Common myeloid progenitor, CD34-positive (primary cell): ENCODE data around the gene TMEM267.
"Not testable (repeated sequence)": the region's sequence is repeated elsewhere in the genome, so short reads cannot be mapped to it uniquely, and the experiment has no call there.

Experiments used
- CTCF ChIA-PET: fragments of 350-600 bp; sonication (Branson Sonifier 250); formaldehyde crosslinking; loops from one replicate; lab custom pipeline; 2021; ENCODE audit warnings: antibody characterized with exemption; lab: Charles Lee
- POLR2A ChIA-PET: fragments of 350-600 bp; sonication (Branson Sonifier 250); formaldehyde crosslinking; loops from one replicate; lab custom pipeline; 2021; ENCODE audit warnings: antibody characterized with exemption; lab: Charles Lee
- DNase-seq, 3 donors: peaks; one replicate each; pipeline versions ENCODE4 v3.0.0 to v3.0.0-alpha.2; 2013
- H3K27ac ChIP-seq, 2 experiments: 1 replicate in 1 of 2; 2 replicates in 1 of 2; pipeline ENCODE4 v1.7.0; 2013; ENCODE audit warnings: inconsistent platforms in 2 of 2, low read length in 2 of 2, mild to moderate bottlenecking in 2 of 2, low read depth in 1 of 2, moderate library complexity in 1 of 2; ENCODE audit not compliant: severe bottlenecking in 2 of 2, insufficient read depth in 1 of 2, poor library complexity in 1 of 2
- H3K27me3 ChIP-seq, 5 experiments: replicated peaks in 2 of 5; 1 replicate in 3 of 5; 2 replicates in 2 of 5; pipeline versions ENCODE4 v1.6.1 to v1.7.0; 2013; ENCODE audit warnings: low read length in 4 of 5, mild to moderate bottlenecking in 2 of 5, moderate library complexity in 2 of 5, inconsistent platforms in 1 of 5; ENCODE audit not compliant: insufficient read depth in 5 of 5, control insufficient read depth in 4 of 5
- H3K36me3 ChIP-seq, 4 experiments: 1 replicate in 2 of 4; 2 replicates in 2 of 4; pipeline versions ENCODE4 v1.6.1 to v1.7.0; 2013; ENCODE audit warnings: low read length in 3 of 4, control low read depth in 1 of 4, mild to moderate bottlenecking in 1 of 4; ENCODE audit not compliant: control insufficient read depth in 4 of 4, insufficient read depth in 4 of 4
- H3K4me1 ChIP-seq, 4 experiments: 1 replicate in 3 of 4; 2 replicates in 1 of 4; pipeline versions ENCODE4 v1.6.1 to v1.7.1; 2013; ENCODE audit warnings: low read length in 3 of 4, mild to moderate bottlenecking in 3 of 4, control low read depth in 1 of 4, inconsistent platforms in 1 of 4, moderate library complexity in 1 of 4; ENCODE audit not compliant: control insufficient read depth in 4 of 4, insufficient read depth in 4 of 4; ENCODE audit errors: control extremely low read depth in 1 of 4
- H3K4me3 ChIP-seq, 7 experiments: 1 replicate in 4 of 7; 2 replicates in 3 of 7; pipeline versions ENCODE4 v1.5.1 to v1.7.0; 2013; ENCODE audit warnings: mild to moderate bottlenecking in 7 of 7, low read length in 6 of 7, moderate library complexity in 6 of 7, inconsistent platforms in 2 of 7, low read depth in 2 of 7, control low read depth in 1 of 7; ENCODE audit not compliant: insufficient read depth in 4 of 7, control insufficient read depth in 1 of 7; ENCODE audit errors: extremely low read depth in 1 of 7
- H3K9me3 ChIP-seq, 5 experiments: 1 replicate in 4 of 5; 2 replicates in 1 of 5; pipeline versions ENCODE4 v1.6.1 to v1.7.1; 2013; ENCODE audit warnings: low read length in 4 of 5, mild to moderate bottlenecking in 2 of 5, inconsistent platforms in 1 of 5, low read depth in 1 of 5, moderate library complexity in 1 of 5; ENCODE audit not compliant: control insufficient read depth in 4 of 5, insufficient read depth in 2 of 5; ENCODE audit errors: control extremely low read depth in 1 of 5
- WGBS: methylation state at CpG from one replicate; pipeline ENCODE4 v1.1.5; 2013; ENCODE audit not compliant: insufficient coverage; 5-methylcytosine and 5-hydroxymethylcytosine counted together

The TMEM267 gene

DNA sequence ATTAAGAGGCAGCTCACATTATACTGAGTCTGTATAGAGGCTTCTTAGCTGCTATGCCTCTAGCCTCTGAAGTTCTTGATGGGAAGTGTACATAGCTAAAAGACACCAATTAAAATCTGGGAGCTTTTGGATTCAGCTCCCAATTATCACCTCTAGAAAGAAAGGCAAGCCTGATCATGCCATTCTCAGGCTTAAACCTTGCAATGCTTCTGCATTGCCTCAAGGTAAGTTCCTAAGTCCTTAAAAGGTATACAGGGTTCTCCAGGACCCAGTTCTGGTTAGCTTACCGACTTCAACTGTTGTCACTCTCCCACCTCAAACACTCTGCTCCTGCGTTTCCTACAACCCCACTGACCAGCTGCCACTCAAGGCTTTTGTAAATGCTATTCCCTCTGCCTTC is 54.0 kb downstream of the TMEM267 start:
- ChIA-PET CTCF (interaction anchor here (1.2 kb wide), 1 partner anchor 41 kb away, joined by 4 read pairs; no protein-coding TSS in a partner anchor), POLR2A (no interaction called here)
- Histone ChIP-seq H3K36me3 (no peaks in the 10 kb centered on the region), H3K4me1 (peaks cover 0 to 9% (median 0%) of the 10 kb centered on the region in 4 experiments), H3K4me3 (no peak overlapping the region), H3K27me3 (no peaks in the 10 kb centered on the region), H3K27ac (no peak overlapping the region), H3K9me3 (no peaks in the 10 kb centered on the region)
- 95% methylated on average over 2 of the region's 2 CpGs for WGBS
- no peak for DNase-seq

DNA sequence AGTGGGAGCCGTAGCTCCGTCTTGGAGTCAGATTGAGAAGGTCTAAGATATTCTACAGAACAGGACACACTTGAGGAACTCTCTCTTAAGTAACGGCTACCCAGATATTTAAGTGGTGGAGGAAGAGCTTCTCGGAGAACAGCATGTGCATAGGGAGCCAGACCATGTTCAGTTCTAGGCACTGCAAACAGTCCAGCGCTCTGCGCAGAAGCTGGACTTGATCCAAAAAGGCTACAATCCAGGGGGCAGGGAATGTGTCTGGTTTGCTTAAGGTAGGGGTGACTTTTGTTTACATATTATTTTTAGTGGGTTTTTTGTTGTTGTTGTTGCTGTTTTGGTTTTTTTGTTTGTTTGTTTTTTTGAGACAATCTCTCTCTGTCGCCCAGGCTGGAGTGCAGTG is 54.6 kb downstream of the TMEM267 start:
- WGBS, result 100% methylated on average over 4 of the region's 7 CpGs
- CTCF ChIA-PET, result interaction anchor here (1.2 kb wide), 1 partner anchor 40 kb away, joined by 4 read pairs; no protein-coding TSS in a partner anchor
- no peaks in the 10 kb centered on the region for H3K27me3 ChIP-seq

DNA sequence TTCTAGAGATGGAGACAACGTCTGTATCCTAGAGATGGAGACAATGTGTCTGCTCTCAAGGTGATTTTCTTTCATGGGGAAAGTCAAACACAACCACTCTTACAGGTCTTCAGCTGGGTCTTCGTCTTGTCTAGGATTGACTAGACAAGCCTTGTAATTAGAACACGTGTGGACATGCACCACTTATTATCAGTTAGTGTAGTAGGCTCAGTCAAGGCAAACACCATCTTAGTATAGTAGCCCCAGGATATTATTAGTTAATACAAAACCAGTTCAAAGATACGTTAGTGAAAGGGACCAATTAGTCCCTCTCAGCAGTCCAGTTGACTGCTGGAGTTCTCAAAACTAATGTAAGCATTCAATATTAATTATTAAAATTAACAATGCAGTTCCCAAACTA is 56.4 kb downstream of the TMEM267 start:
- Histone ChIP-seq H3K36me3 (no peaks in the 10 kb centered on the region), H3K4me1 (peaks cover 0 to 1% (median 0%) of the 10 kb centered on the region in 4 experiments), H3K9me3 (no peaks in the 10 kb centered on the region), H3K27ac (no peak overlapping the region), H3K27me3 (no peaks in the 10 kb centered on the region), H3K4me3 (no peak overlapping the region)
- no peak for DNase-seq
- CTCF ChIA-PET, result interaction anchor here (1.3 kb wide), 1 partner anchor 58 kb away, joined by 3 read pairs; no protein-coding TSS in a partner anchor
- POLR2A ChIA-PET, result no interaction called here
- 100% methylated on average over 1 of the region's 4 CpGs for WGBS

More for the DNA sequence above, 54.6 kb downstream of the TMEM267 start:
- Histone ChIP-seq H3K36me3 (no peaks in the 10 kb centered on the region), H3K9me3 (no peaks in the 10 kb centered on the region), H3K27ac (no peak overlapping the region), H3K4me3 (no peak overlapping the region), H3K4me1 (peaks cover 0 to 9% (median 0%) of the 10 kb centered on the region in 4 experiments)
- POLR2A ChIA-PET, result no interaction called here
- DNase-seq, result no peak

DNA sequence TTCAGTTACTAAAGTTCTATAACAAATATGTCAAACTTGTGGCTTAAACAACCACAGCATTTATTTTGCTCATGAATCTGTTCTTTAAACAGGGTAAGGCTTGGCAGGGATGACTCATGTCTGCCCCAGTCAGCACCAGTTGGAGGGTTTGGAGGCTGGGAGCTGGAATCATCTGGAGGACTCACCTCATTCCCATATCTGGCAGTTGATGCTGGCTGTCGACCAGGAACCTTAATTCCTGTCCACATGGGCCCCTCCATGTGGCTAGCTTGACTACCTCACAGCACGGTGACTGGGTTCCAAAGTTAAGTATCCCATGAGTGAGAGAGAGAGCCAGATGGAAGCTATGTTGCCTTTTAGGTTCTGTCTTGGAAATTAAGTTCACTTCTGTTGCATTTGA is 57.7 kb downstream of the TMEM267 start:
- no peaks in the 10 kb centered on the region for H3K4me1 ChIP-seq
- no peak overlapping the region for H3K27ac ChIP-seq
- ChIA-PET CTCF (interaction anchor here (0.9 kb wide), 1 partner anchor 29 kb away, joined by 3 read pairs; no protein-coding TSS in a partner anchor), POLR2A (no interaction called here)
- H3K36me3 ChIP-seq, result no peaks in the 10 kb centered on the region
- H3K9me3 ChIP-seq, result no peaks in the 10 kb centered on the region
- no peaks in the 10 kb centered on the region for H3K27me3 ChIP-seq
- WGBS, result 48% methylated on average over 2 of the region's 2 CpGs
- H3K4me3 ChIP-seq, result no peak overlapping the region
- no peak for DNase-seq

DNA sequence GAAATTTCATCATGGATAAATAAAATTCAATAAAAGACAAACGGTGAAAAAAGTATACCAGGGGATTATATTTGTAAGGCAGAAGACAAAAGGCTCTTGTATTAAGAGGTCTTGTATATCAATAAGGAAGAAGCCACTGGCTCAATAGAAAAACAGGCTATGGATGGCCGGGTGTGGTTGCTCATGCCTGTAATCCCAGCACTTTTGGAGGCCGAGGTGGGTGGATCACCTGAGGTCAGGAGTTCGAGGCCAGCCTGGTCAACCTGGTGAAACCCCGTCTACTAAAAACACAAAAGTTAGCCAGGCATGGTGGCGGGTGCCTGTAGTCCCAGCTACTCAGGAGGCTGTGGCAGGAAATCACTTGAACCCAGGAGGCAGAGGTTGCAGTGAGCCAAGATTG is 60.6 kb downstream of the TMEM267 start:
- H3K4me3 ChIP-seq, H3K27me3 ChIP-seq, CTCF ChIA-PET, H3K9me3 ChIP-seq, POLR2A ChIA-PET, H3K4me1 ChIP-seq, DNase-seq, H3K36me3 ChIP-seq, H3K27ac ChIP-seq: not testable (repeated sequence)
- WGBS, result 98% methylated on average over 5 of the region's 6 CpGs

DNA sequence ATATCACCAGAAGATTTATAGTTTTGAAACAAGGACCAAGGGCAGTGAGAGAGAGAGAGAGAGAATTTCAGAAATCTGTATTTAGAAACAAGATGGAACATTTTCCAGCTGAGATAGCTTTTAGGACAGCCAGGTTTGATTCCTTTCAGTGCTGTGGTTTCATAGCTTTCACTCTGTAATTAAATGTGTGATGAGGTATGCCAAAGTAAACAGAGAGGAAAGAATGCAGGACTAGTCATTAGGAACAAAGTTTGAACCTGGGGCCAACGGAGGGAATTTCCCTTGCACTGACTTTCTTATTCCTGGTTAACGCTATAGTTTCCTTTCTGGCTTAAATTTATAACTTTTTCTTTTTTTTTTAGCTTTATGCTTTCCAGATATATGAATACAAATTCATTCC is 61.5 kb downstream of the TMEM267 start:
- POLR2A ChIA-PET, result no interaction called here
- Histone ChIP-seq H3K27ac (no peak overlapping the region), H3K4me1 (no peaks in the 10 kb centered on the region), H3K9me3 (no peaks in the 10 kb centered on the region), H3K27me3 (no peaks in the 10 kb centered on the region), H3K36me3 (no peaks in the 10 kb centered on the region), H3K4me3 (no peak overlapping the region)
- WGBS, result no CpG with 5 or more reads among the region's 2 CpGs
- CTCF ChIA-PET, result interaction anchor here (0.8 kb wide), 1 partner anchor 9 kb away, joined by 3 read pairs; no protein-coding TSS in a partner anchor
- no peak for DNase-seq

DNA sequence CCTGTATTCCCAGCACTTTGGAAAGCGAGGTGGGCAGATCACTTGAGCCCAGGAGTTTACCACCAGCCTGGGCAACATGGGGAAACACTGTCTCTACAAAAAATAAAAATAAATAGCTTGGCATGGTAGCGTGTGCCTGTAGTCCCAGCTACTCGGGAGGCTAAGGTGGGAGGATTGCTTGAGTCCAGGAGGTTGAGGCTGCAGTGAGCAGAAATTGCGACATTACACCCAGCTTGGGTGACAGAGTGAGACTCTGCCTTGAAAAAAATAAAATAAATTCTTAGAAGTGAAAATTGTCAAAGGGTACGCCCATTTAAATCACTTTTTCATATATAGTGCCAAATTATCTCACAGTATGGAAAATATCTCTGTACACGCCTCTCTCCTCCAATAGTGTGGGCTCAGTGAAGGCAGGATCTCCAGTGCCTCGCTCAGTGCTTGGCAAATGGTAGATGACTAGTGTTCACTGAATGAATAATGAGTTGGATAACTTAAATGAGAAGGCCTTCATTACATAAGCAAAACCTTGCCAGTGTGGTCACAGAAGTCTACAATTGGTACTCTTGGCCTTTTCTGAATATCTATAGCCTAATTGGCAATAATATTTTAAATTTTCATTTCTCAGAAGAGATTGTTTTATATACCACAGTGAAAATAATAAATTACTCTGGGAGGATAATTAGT is 62.1 kb downstream of the TMEM267 start:
- CTCF ChIA-PET, result interaction anchor here (0.8 kb wide), 1 partner anchor 9 kb away, joined by 3 read pairs; no protein-coding TSS in a partner anchor
- POLR2A ChIA-PET, result no interaction called here
- no peak for DNase-seq
- H3K4me3 ChIP-seq, result no peak overlapping the region
- H3K36me3 ChIP-seq, result no peaks in the 10 kb centered on the region
- H3K4me1 ChIP-seq, result no peaks in the 10 kb centered on the region
- H3K27ac ChIP-seq, result no peak overlapping the region
- 94% methylated on average over 4 of the region's 7 CpGs for WGBS
- no peaks in the 10 kb centered on the region for H3K9me3 ChIP-seq
- H3K27me3 ChIP-seq, result no peaks in the 10 kb centered on the region
